Measurements from ENCODE around the gene ZMYND8. TPM values are rescaled to one million over a fixed set of nuclear protein-coding genes. Genes with fewer than 3 reads are reported as not detected.

Gene ZMYND8
- total RNA-seq, 1 donor from 2014 or later = 31.9 TPM

DNA sequence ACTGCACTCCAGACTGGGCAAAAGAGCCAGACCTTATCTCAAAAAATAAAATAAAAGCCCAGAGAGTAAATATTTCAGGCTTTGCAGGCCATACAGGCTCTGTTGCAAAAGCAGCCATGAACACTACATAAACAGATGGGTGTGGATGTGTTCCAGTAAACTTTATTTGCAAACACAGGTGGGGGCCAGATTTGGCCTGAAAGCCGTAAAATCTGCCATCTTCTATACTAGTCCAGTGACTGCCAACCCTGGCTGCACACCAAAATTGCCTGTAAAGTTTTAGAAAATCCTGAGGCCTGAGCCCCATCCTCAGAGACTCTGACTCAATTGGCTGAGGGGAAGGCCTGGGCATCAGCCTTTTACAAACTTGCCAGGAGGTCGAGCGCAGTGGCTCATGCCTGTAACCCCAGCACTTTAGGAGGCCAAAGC lies 103.6 kb downstream of the ZMYND8 start:
- Mint-ChIP-seq H3K36me3 (ENCODE audit: low read depth) (peaks cover 11% of the 10 kb centered on the region), H3K27me3 (ENCODE audit: low read depth) (no peaks in the 10 kb centered on the region), H3K4me3 (ENCODE audit: unreplicated experiment) (no peak overlapping the region), H3K27ac (ENCODE audit: unreplicated experiment) (no peak overlapping the region), H3K4me1 (ENCODE audit: low read depth) (peaks cover 14% of the 10 kb centered on the region), H3K9me3 (ENCODE audit: low read depth) (no peaks in the 10 kb centered on the region)
- DNase-seq (ENCODE audit: low spot score) = no peak
- TF ChIP-seq, protein P1, sequence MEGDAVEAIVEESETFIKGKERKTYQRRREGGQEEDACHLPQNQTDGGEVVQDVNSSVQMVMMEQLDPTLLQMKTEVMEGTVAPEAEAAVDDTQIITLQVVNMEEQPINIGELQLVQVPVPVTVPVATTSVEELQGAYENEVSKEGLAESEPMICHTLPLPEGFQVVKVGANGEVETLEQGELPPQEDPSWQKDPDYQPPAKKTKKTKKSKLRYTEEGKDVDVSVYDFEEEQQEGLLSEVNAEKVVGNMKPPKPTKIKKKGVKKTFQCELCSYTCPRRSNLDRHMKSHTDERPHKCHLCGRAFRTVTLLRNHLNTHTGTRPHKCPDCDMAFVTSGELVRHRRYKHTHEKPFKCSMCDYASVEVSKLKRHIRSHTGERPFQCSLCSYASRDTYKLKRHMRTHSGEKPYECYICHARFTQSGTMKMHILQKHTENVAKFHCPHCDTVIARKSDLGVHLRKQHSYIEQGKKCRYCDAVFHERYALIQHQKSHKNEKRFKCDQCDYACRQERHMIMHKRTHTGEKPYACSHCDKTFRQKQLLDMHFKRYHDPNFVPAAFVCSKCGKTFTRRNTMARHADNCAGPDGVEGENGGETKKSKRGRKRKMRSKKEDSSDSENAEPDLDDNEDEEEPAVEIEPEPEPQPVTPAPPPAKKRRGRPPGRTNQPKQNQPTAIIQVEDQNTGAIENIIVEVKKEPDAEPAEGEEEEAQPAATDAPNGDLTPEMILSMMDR (IDR thresholded peaks at IDR 0.05) = no peak

DNA sequence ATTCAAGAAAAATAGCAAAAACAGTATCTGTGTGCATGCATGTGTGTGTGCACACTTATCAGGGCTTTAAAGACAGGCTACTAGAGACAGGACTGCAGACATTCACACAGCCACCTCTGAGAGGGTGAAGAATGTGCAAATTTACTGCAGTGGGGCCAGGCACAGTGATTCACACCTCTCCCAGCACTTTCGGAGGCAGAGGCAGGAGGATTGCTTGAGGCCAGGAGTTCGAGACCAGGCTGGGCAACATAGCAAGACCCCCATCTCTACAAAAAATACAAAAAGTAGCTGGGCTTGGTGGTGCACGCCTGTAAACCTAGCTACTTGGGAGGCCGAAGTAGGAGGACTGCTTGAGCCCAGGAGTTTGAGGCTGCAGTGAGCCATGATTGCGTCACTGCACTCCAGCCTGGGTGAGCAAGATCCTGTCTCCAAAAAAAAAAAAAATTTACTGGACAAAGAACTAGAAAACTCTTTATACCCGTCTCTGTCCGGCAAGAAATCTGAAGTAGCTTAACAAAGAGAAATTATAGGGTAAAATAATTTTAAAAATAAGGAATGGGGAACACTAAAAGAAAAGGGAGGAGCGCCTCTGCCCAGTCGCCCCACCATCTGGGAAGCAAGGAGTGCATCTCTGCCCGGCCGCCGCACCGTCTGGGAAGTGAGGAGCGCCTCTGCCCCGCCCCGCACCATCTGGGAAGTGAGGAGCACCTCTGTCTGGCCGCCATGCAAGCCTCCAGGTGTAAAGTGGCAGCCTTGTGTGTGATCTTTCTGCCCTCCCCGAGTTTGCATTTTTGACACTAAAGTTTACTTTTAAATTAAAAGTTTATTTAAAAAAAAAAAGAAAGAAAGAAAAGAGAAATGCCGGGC lies 105.1 kb downstream of the ZMYND8 start:
- Mint-ChIP-seq H3K4me1 (ENCODE audit: low read depth) (peaks cover under 1% of the 10 kb centered on the region), H3K4me3 (ENCODE audit: unreplicated experiment) (no peak overlapping the region), H3K9me3 (ENCODE audit: low read depth) (no peaks in the 10 kb centered on the region), H3K27me3 (ENCODE audit: low read depth) (no peaks in the 10 kb centered on the region), H3K27ac (ENCODE audit: unreplicated experiment) (no peak overlapping the region), H3K36me3 (ENCODE audit: low read depth) (peaks cover 18% of the 10 kb centered on the region)
- TF ChIP-seq, protein P1 (IDR thresholded peaks at IDR 0.05) = no peak
- DNase-seq (ENCODE audit: low spot score) = no peak

DNA sequence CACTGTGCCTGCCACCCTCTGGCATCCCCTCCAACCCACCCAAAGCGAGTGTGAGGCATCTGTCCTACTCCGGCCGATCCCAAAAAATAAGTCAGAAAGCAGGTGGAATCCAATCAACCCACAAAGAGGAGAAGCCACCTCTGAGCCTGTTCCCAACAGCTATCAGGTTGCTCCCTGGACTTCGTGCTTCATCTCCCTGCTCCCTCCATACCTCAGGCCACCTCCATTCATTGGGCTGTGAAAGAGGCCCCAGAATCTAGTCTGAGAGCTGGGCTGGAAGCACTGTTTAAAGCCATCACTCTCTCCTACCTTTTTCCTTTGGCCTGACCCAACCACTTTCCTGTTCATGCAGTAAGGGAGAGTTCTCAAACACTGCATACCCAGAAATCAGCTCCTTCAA lies 106.1 kb downstream of the ZMYND8 start:
- H3K36me3 Mint-ChIP-seq (ENCODE audit: low read depth) = peaks cover 27% of the 10 kb centered on the region
- H3K9me3 Mint-ChIP-seq (ENCODE audit: low read depth) = no peaks in the 10 kb centered on the region
- H3K27me3 Mint-ChIP-seq (ENCODE audit: low read depth) = no peaks in the 10 kb centered on the region
- no peaks in the 10 kb centered on the region for H3K4me1 Mint-ChIP-seq (ENCODE audit: low read depth)
- no peak for DNase-seq (ENCODE audit: low spot score)
- TF ChIP-seq, protein P1 (IDR thresholded peaks at IDR 0.05) = no peak
- no peak overlapping the region for H3K4me3 Mint-ChIP-seq (ENCODE audit: unreplicated experiment)
- H3K27ac Mint-ChIP-seq (ENCODE audit: unreplicated experiment) = no peak overlapping the region

DNA sequence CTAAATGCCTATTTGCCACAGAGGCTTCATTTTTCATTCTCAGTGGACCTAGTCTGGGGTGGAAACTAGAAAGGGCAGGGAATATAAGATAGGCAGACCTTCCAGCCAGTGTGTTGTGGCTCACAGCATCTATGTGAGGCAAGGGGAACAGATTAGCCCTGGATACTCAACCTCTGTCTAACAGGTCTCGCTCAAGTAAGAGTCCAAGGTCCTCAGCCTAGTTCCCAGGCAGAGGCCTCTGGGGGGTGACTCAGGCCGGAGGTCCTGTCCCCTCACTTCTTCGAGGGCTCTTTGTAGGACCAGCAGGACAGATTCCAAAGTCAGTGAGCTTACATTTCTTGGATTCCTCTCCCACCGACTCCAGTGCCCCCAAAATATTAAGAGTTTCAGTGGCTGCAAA lies 106.6 kb downstream of the ZMYND8 start:
- H3K4me3 Mint-ChIP-seq (ENCODE audit: unreplicated experiment) = no peak overlapping the region
- H3K9me3 Mint-ChIP-seq (ENCODE audit: low read depth) = no peaks in the 10 kb centered on the region
- DNase-seq (ENCODE audit: low spot score) = no peak
- H3K27ac Mint-ChIP-seq (ENCODE audit: unreplicated experiment) = no peak overlapping the region
- H3K4me1 Mint-ChIP-seq (ENCODE audit: low read depth) = no peaks in the 10 kb centered on the region
- TF ChIP-seq, protein P1 (IDR thresholded peaks at IDR 0.05) = no peak
- no peaks in the 10 kb centered on the region for H3K27me3 Mint-ChIP-seq (ENCODE audit: low read depth)
- H3K36me3 Mint-ChIP-seq (ENCODE audit: low read depth) = peaks cover 27% of the 10 kb centered on the region

DNA sequence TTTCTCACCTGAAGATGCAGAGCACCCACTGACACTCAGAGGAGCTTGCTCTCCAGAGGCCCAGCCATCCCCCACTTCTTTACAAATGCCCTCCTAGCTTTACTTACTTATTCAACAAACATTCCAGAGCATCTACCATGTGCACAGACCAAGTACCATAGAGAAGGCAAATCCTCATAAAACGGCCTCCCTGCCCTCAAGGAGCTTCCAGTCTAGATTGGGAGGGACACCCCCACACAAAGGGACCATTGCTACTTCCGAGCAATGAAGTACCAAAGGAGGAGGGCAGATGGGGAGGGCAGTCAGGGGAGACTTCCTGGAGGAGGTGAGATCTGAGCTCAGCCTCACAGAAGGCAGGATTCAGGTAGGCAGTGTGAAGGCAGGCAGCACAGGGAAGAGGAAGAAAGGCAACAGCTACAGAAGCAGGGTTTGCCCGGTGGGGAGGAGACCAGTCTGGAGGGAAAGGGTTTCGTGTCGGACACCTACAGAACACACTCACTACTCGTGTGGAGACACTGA lies 108.0 kb downstream of the ZMYND8 start:
- no peaks in the 10 kb centered on the region for H3K27me3 Mint-ChIP-seq (ENCODE audit: low read depth)
- DNase-seq (ENCODE audit: low spot score) = no peak
- peaks cover 5% of the 10 kb centered on the region for H3K4me1 Mint-ChIP-seq (ENCODE audit: low read depth)
- TF ChIP-seq, protein P1 (IDR thresholded peaks at IDR 0.05) = no peak
- no peak overlapping the region for H3K4me3 Mint-ChIP-seq (ENCODE audit: unreplicated experiment)
- H3K9me3 Mint-ChIP-seq (ENCODE audit: low read depth) = no peaks in the 10 kb centered on the region
- H3K36me3 Mint-ChIP-seq (ENCODE audit: low read depth) = peaks cover 29% of the 10 kb centered on the region
- H3K27ac Mint-ChIP-seq (ENCODE audit: unreplicated experiment) = no peak overlapping the region
